HepG2 (cell line): ENCODE data around the gene KMT2B. TPM values are rescaled to one million over a fixed set of nuclear protein-coding genes. Genes with fewer than 3 reads are reported as not detected.

Experiments
- ATAC-seq: fragments of 200-7000 bp; cut with Tn5 transposase; 3 replicates; pipeline ENCODE4 v1.9.1; 2020; ENCODE audit warnings: mild to moderate bottlenecking, moderate library complexity
- BruUV-seq: library from RNA; stranded (reverse); fragments of 400-500 nt; replicated peaks from 2 replicates; lab custom pipeline; 2021; lab: Mats Ljungman, UMichigan
- CTCF ChIA-PET: fragments of 300-600 bp; formaldehyde crosslinking; extraction: SDS; loops from one replicate; lab custom pipeline; 2021; ENCODE audit warnings: low total read pairs, inconsistent platforms, low intra/inter-chr PET ratio; lab: Yijun Ruan, JAX
- POLR2A ChIA-PET: fragments of 350-600 bp; sonication (Branson Sonifier 250); formaldehyde crosslinking; loops from one replicate; lab custom pipeline; 2020; ENCODE audit warnings: antibody characterized with exemption, inconsistent platforms; lab: Yijun Ruan, JAX
- DNase-seq: peaks from one replicate; pipeline ENCODE4 v3.0.0-alpha.2; 2015; ENCODE audit warnings: low spot score
- FAIRE-seq: peaks from 3 replicates; lab custom pipeline; 2011; peaks lifted over from hg19 to GRCh38; lab: Jason Lieb, UNC
- H2AFZ ChIP-seq: one replicate; pipeline ENCODE4 v1.6.1; 2011; ENCODE audit warnings: low read length, inconsistent platforms
- H3K27ac ChIP-seq: fragments of 300-600 bp; 3 replicates; pipeline ENCODE4 v1.8.0; 2011; ENCODE audit warnings: mixed run types, mild to moderate bottlenecking, mixed read lengths, low read length, inconsistent platforms; ENCODE audit not compliant: insufficient read depth; ENCODE audit errors: extremely low read length
- H3K27me3 ChIP-seq, 2 experiments: fragments of 200-600 bp in 1 of 2; 2 replicates in 1 of 2; 3 replicates in 1 of 2; pipeline versions ENCODE4 v1.6.0 to v1.8.0; 2011; ENCODE audit warnings: low read length in 2 of 2, mild to moderate bottlenecking in 2 of 2, moderate library complexity in 2 of 2, inconsistent platforms in 1 of 2; ENCODE audit not compliant: insufficient read depth in 2 of 2, control insufficient read depth in 1 of 2
- H3K36me3 ChIP-seq, 2 experiments: fragments of 200-600 bp in 1 of 2; replicated peaks in 1 of 2; 2 replicates in 1 of 2; 3 replicates in 1 of 2; pipeline versions ENCODE4 v1.5.1 to v1.8.0; 2011; ENCODE audit warnings: low read length in 2 of 2, inconsistent platforms in 1 of 2; ENCODE audit not compliant: insufficient read depth in 2 of 2, control insufficient read depth in 1 of 2
- H3K4me1 ChIP-seq: 2 replicates; pipeline ENCODE4 v1.5.1; 2012; ENCODE audit warnings: low read length, inconsistent platforms; ENCODE audit not compliant: insufficient read depth
- H3K4me2 ChIP-seq: 2 replicates; pipeline ENCODE4 v1.6.0; 2011; ENCODE audit warnings: low read depth, low read length, inconsistent platforms
- H3K4me3 ChIP-seq, 3 experiments: fragments of 200-600 bp in 1 of 3; sonication (generic), shearing (Covaris generic) in 1 of 3; replicated peaks in 1 of 3; 2 replicates each; pipeline ENCODE4 v1.5.1; 2011 to 2016; ENCODE audit warnings: low read length in 3 of 3, inconsistent platforms in 2 of 3, low read depth in 2 of 3, mild to moderate bottlenecking in 2 of 3, control low read depth in 1 of 3, mixed read lengths in 1 of 3; ENCODE audit not compliant: insufficient read depth in 1 of 3
- H3K79me2 ChIP-seq: one replicate; pipeline ENCODE4 v1.6.1; 2011; ENCODE audit warnings: low read length, inconsistent platforms; ENCODE audit not compliant: insufficient read depth
- H3K9ac ChIP-seq: 2 replicates; pipeline ENCODE4 v1.6.0; 2011; ENCODE audit warnings: mild to moderate bottlenecking, low read depth, low read length, inconsistent platforms; ENCODE audit not compliant: insufficient read depth
- H3K9me3 ChIP-seq: 2 replicates; pipeline ENCODE4 v1.5.1; 2012; ENCODE audit warnings: mild to moderate bottlenecking, low read length
- H4K20me1 ChIP-seq: 2 replicates; pipeline ENCODE4 v1.6.0; 2011; ENCODE audit warnings: inconsistent platforms, mild to moderate bottlenecking, low read length, moderate library complexity; ENCODE audit not compliant: insufficient read depth
- AGO2 ChIP-seq: fragments of 200-400 bp; formaldehyde crosslinking; optimal IDR thresholded peaks from 2 replicates; pipeline ENCODE3; 2017; ENCODE audit warnings: mild to moderate bottlenecking, low read depth, low read length, moderate library complexity
- MIXL1 ChIP-seq: IDR thresholded peaks from 2 replicates; pipeline ENCODE4 v1.6.1; 2016
- TRIM24 ChIP-seq: sonication (generic); formaldehyde crosslinking; IDR thresholded peaks from 2 replicates; pipeline ENCODE4 v1.8.0; 2022; ENCODE audit warnings: mild to moderate bottlenecking, missing genetic modification reagents
- ZNF589 ChIP-seq: sonication (generic); formaldehyde crosslinking; conservative IDR thresholded peaks from 2 replicates; pipeline ENCODE4 v1.8.0; 2022; ENCODE audit warnings: mild to moderate bottlenecking, moderate library complexity, missing genetic modification reagents
- ZNF83 ChIP-seq: sonication (generic); formaldehyde crosslinking; IDR thresholded peaks from 2 replicates; pipeline ENCODE4 v1.4.0; 2020; ENCODE audit warnings: missing genetic modification reagents, mild to moderate bottlenecking, borderline replicate concordance
- WGBS: methylation state at CpG from one replicate; pipeline ENCODE4 v1.1.6; 2017; ENCODE audit warnings: low lambda C conversion rate; 5-methylcytosine and 5-hydroxymethylcytosine counted together
- in situ Hi-C: cut with HindIII; loops from 2 replicates; pipeline ENCODE4 v1.10.0; 2017; ENCODE audit warnings: low pct_unique_long_range_greater_than_20kb; ENCODE audit not compliant: extremely low pct_ligation_motif_present
- intact Hi-C: fragments of 100-400 bp; cut with micrococcal nuclease; formaldehyde crosslinking; loops from one replicate; pipeline ENCODE4 v1.10.0; 2022; ENCODE audit not compliant: unreplicated experiment
- polyA plus RNA-seq, 8 experiments: library from polyadenylated mRNA; depleted of rRNA in 3 of 8; stranded (reverse) in 7 of 8; unstranded in 1 of 8; fragments of >200 nt; fragmentation: Illumina TruSeq in 4 of 8; extraction: Trizol in 4 of 8; gene quantifications; 2 replicates each; pipeline versions ENCODE4 v1.2.1 to v1.2.3, GENCODE V29; 2011 to 2016; ENCODE audit warnings: low read depth in 4 of 8, missing spikeins in 1 of 8, mixed read lengths in 1 of 8; ENCODE audit not compliant: insufficient read depth in 1 of 8
- total RNA-seq, 5 experiments: library from RNA; depleted of rRNA; stranded (reverse); fragments of >200 nt; fragmentation: Illumina TruSeq; extraction: Trizol; gene quantifications; 2 replicates each; pipeline ENCODE4 v1.2.3, GENCODE V29; 2016; ENCODE audit warnings: low read depth in 1 of 5

Gene KMT2B
- total and polyA plus RNA-seq, 2 of the 13 experiments (the other 11 are each of a cell fraction or from before 2014, with no cell fraction given), result 6.2 to 16.9 TPM

GRCh38 chr19:35734273-35734672, 16.5 kb downstream of the KMT2B start:
- Histone ChIP-seq H3K36me3 (peaks cover 37 to 91% of the 10 kb centered on the region in 2 experiments; a peak in 4 of 5 replicates), H3K4me2 (no peak overlapping the region), H3K79me2 (no peaks in the 10 kb centered on the region), H3K9ac (no peak overlapping the region), H2AFZ (no peak overlapping the region), H3K27me3 (no peaks in the 10 kb centered on the region), H3K4me1 (peaks cover 2% of the 10 kb centered on the region; the same call in 1 of the 2 replicates), H3K4me3 (no peak overlapping the region), H4K20me1 (no peaks in the 10 kb centered on the region), H3K9me3 (no peaks in the 10 kb centered on the region), H3K27ac (no peak overlapping the region)
- DNase-seq, result no peak
- POLR2A ChIA-PET, result interaction anchor here (1.2 kb wide), 1 partner anchor 57 kb away, joined by 3 read pairs; no protein-coding TSS in a partner anchor
- CTCF ChIA-PET, result no interaction called here
- TF ChIP-seq ZNF589 (CRISPR knock-in tag), result no peak
- no peak for TF ChIP-seq TRIM24 (CRISPR knock-in tag)
- peak; percentile 25 for TF ChIP-seq AGO2
- no peak for ATAC-seq
- BruUV-seq, result no TSS peak
- in situ Hi-C loops, result no loop called here
- no peak for FAIRE-seq
- 97% methylated on average over 8 of the region's 8 CpGs for WGBS
- intact Hi-C loops, result no loop called here

DNA sequence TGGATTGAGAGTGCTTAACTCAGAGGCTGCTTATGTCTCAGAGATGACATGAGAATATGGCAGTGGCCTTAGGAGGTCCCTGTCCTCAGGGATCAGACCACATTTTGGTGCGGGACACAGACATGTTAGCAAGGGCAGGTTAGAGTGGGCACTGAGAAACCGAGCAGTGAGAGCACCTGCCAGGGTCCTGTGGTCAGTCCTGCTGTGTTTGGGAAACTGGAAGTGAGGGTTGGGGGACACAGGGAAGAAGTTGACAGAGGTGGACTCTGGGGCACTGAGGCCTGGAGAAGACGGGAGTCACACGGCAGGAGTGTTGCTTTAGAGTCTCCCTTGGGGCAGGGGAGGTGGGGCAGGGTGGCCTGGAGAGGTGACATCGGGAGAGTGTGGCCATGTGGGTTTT, 17.1 kb downstream of the KMT2B start:
- CTCF ChIA-PET, result no interaction called here
- Histone ChIP-seq H3K27me3 (no peaks in the 10 kb centered on the region), H2AFZ (no peak overlapping the region), H3K4me2 (no peak overlapping the region), H3K4me1 (peaks cover 8% of the 10 kb centered on the region), H3K9ac (no peak overlapping the region), H3K4me3 (no peak overlapping the region), H3K27ac (no peak overlapping the region), H3K36me3 (peaks cover 32 to 85% of the 10 kb centered on the region in 2 experiments; a peak in 4 of 5 replicates), H4K20me1 (no peaks in the 10 kb centered on the region), H3K9me3 (no peaks in the 10 kb centered on the region), H3K79me2 (no peaks in the 10 kb centered on the region)
- in situ Hi-C loops, result no loop called here
- no peak for DNase-seq
- no peak for FAIRE-seq
- TF ChIP-seq ZNF83 (CRISPR knock-in tag) (no peak), MIXL1 (CRISPR knock-in tag) (no peak), AGO2 (no peak)
- POLR2A ChIA-PET, result interaction anchor here (1.2 kb wide), 1 partner anchor 57 kb away, joined by 3 read pairs; no protein-coding TSS in a partner anchor
- ATAC-seq, result no peak
- intact Hi-C loops, result no loop called here
- BruUV-seq, result no TSS peak
- whole genome bisulfite sequencing, result 96% methylated on average over 4 of the region's 5 CpGs
